Stimulated activated CD4-positive, alpha-beta T cell treated with anti-CD3 and anti-CD28 coated beads, Interleukin-1b, Interleukin-23, amount 100 ng/mL, for 48 hours (primary cell): ENCODE data around the gene MYOZ2.
A peak's percentile ranks its signal among the peaks of the same experiment; 100 is the strongest.

Experiments
- DNase-seq: peaks from one replicate; pipeline ENCODE4 v3.0.0-alpha.2; 2020

Gene MYOZ2

DNA sequence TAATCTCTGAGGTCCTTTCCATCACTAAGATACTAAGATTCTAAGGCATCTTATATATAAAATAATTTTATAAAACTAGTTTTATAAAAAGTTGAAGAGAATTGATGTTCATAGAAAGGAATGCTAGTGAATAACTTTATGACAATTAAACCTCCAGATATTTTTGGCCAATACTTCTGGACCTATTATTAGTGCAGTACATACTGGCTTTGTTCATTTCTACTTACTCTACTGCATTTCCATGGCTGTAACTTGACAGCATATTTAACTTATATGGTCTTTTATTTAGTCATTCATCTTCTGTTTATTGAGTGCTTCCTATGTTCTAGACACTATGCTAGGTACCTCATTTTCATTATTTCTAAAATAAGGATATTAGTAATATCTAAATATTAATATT lies 70.1 kb downstream of the MYOZ2 start:
- no peak for DNase-seq

DNA sequence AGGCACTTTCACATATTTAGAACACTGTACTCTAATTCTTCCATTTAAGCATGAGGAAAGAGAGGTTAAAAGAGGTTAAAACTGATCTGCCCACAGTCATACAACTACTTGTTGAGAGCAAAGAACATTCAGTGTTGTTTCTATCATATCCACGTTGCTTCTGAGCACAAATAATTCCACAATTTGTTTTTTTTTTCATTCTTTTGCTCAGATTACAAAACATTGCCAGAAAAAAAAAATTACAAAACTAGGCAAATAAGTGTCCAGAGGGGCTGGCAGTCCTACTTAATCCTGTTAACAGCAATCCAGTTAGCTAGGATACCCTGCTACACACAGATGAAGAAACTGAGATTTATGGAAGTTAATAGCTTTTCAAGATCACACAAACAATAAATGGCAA lies 70.5 kb downstream of the MYOZ2 start:
- no peak for DNase-seq

DNA sequence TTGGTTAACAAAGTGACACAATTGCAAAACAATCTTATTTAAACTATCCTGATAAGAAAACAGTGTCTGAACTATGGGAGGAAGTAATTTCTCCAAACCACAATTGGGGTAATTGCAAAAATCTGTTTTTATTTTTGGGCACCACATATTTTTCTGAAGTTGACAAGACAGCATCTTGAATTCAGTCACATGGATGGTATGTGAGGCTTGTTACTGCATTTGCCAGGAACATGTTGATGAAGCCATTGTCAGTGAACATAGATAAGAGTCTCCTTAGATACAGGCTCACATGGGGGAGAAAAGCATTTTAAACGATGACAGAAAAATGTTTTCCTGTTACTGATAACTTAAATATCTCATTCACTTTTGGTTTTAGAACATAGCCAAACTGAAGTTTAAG lies 71.4 kb downstream of the MYOZ2 start:
- no peak for DNase-seq

DNA sequence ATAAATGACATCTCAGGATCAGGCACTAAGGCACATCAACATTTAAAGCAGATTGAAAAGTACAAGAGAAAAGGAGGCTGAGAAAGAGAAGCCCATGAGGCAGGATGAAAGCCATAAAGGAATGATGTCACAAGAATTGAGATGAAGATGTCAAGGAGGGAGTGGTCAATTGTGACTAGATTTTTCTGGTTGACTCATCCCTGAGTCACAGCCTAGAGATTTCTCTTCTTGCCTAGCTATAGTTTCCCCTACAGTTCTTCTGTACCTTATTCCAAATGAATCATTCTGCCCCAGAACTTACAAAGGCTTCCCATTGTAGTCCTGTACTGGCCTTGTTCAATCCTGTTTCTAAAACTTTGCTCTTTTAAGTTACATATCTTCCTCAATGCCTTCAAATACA lies 73.4 kb downstream of the MYOZ2 start:
- peak; percentile 57 for DNase-seq

DNA sequence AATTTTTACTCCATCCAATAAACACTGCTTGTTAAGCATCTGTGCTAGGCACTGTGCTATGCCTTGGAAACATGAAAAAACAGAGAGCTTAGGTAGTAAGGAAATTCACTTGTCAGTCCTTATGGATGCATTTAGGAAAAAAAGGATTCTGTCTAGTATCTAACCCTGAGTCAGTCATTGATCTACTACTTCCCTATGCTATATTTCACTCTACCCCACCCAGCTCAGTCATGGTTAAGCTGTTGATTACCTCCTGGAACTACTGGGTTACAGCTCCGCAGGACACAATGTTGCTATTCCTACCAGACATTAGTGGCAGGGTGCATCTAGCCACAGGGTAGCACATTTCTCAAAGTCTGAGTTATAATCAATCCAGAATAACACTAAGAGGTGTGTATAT lies 74.0 kb downstream of the MYOZ2 start:
- no peak for DNase-seq

DNA sequence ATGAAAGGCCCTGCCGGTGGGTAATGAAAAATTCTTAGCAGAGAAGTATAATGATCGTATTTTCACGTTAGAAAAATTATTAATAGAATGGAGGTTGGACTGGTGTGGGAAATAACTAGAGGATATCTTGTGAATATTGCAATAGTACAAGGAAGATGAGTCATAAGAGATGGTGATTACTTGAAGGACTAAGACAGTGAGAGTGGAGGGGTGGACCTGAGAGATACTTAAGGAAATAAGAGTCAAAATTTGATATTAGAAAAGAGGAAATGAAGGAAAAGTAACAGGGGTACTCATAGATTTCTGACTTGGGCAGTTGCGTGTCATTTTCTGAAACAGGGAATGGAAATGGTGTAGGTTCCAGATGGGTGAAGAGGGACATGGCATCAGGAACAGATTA lies 75.1 kb downstream of the MYOZ2 start:
- no peak for DNase-seq

DNA sequence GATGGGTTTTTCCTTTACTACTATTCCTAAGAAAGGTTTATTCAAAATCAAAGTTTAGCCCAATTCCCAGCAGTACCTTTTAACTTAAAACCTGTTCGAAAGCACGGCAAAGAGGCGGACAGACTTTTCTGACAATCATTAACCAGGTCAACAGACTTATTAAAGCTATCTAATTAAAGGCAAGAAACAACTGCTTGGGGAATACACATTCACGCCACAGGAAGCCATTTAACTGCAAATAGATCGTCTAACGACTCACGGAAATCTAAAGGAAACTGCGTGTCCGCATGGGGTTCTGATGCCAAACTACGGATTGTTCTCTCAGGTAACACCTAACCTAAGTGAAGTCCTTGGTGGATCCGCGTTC lies 76.2 kb downstream of the MYOZ2 start:
- no peak for DNase-seq

DNA sequence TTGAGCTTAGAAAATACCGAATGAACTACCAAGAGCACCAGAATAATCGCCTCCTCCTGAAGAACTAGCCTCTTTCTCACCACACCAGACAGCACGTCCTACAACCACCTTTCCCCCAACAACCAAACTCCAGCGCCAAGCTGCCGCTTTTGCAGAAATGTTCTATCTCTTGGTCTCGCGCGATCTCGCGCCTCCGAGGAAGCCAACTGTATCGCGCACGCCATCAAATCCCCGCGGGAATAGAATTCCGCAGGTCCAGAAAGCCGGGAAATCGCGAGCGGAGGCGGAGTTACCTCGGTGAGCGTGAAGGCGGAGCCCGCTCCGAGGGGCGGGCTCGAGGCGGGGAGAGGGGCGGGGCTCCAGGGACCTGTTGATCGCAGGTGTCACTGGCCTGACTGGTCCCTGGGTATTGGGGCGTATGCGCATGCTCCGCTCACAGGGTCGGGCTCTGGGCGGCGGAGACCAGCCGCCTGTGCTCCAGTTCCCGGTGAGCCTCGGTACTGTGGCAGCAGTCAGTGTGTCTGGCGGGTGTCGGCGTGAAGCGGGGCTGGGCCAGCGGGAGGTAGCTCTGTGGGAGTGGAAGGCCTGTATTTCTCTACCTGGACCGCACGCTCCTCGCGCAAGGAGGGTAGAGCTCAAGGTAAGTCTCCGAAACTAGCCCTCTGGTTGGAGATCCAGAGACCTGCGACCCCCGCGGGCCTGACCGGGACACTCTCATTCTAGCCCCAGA lies 76.8 kb downstream of the MYOZ2 start, which contains the start of gene USP53:
USP53 (plus strand) TSS at position 480 of the 730 bp plus-strand sequence. CDS start 27,047 bp downstream, outside the sequence.
- DNase-seq: peak; percentile 99

DNA sequence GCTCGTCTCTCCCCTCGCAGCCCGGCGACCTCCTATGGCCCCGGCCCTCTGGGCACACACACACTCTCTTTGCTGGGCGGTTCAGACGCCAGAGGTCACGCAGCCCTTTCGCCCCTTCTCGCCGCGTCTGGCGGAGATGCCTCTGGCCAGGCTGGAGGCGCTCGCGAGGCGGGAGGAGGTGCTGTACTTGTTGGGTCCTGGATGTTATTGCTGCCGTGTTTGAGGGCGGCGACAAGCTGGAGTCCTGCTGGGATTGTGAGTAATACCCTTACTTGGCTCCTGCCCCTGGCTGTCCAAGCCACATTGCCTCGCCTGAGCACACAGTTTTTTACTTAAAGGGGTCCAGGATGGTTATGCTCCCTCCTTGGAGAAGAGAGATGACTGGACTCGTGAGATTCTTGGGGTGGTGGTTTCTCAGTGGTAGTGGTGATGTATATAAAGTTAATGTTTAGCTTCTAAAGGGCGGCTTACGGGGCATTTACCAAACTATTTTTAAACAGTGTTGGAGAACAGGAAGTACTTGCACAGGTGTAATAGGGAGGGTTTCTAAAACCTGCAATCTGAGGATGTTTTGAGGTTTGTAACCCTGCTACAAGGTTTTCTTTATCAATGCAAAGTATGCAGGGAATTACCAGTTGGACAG lies 77.5 kb downstream of the MYOZ2 start:
- peak; percentile 64 for DNase-seq

DNA sequence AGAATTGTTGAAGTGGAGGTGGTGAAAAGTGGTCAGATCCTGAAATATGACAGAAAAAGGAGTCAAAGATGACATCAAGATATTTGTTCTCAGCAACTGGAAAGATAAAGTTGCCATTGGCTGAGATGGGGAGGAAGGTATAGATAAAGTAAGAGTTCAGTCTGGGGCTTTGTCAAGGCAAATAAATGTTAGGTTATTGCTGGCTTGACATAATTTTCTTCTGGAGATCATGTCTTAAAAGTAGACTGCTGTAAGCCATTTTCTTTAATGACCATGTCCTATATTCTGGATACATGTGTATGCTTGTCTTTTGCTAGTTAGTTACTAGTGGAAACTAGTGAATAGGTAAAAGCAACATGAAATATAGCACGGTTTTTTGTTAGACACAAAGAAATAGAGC lies 82.5 kb downstream of the MYOZ2 start:
- no peak for DNase-seq

DNA sequence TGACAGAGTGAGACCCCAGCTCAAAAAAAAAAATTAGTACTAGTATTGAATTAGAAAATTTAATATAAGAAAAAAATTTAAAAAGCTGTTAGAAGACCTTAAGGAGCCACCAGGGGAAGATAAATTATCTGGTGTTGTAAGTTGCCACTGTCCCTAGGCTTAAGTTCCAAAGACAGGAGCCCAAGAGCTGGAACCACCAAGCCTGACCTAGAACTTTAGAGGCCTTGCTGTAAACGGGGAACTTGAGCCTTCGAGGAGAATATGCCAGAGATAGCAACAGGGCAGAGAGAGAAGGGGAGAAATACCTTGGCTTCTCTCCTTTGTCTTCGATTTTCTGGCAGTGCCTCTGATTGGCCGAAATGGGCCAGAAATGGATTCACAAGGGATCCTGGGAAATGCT lies 85.8 kb downstream of the MYOZ2 start:
- DNase-seq: no peak

DNA sequence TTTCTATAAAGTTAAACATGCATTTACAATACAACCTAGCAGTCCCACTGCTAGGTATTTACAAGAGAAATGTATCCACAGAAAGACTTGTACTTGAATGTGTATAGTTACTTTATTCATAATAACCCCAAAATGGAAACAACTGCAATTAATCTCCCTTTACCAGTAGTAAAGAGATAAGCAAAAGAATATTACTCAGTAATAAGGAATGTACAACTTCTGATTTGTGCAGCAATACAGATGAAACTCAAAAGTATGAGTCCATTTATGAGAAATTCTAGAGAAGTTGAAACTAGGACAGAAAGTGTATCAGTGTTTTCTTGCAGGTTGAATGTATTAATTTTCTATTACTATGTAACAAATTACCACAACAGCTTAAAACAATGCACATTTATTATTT lies 92.1 kb downstream of the MYOZ2 start:
- DNase-seq: no peak

DNA sequence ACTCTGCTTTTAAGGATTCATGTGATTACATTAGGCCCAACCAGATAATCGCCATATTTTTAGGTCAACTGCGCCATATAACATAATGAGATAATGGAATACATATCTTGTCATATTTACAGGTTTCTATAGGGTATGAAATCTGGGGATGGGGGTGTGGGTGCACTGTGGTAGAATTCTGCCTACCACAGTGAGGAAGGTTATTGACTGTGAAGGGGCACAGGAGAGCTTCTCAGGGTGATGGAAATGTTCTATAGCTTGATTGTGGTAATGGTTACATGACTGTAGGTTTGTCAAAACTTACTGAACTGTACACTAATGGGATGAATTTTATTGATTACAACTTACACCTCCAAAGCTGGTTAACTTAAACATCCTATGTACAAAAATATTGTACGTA lies 92.8 kb downstream of the MYOZ2 start:
- no peak for DNase-seq

DNA sequence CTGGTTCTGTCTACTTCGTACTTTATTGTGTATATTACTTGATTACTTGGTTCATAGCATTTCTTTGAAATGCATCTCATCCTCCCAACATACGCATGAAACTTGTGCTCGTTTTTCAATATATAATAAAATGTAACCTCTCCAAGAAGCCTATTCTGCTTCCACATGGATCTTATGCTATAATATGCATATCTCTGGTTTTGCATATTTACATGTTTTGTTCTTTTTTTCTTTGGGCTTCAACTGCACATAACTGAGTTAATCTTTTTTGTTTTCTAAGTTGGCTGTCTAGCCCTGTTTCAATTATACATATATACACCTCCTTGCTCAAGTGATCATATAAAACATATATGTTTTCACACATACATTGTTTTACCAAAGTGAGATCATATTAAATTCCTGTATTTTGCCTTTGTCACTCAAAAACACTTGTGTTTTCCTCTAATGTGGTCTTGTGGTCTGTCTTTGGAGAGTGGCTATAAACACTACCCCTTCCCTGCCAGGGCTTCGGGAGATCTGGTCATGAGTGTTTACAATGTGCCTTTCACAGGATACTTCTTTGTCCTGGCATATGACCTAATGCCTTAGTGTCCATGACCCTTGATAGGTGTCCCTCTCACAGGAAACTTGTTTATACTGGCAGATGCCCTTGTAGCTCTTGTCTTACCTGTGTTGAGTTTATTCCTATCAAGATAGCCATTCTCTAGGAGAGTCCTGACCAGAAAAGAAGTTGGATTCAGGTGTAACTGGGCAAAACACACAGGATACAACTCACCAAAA lies 94.5 kb downstream of the MYOZ2 start:
- no peak for DNase-seq

DNA sequence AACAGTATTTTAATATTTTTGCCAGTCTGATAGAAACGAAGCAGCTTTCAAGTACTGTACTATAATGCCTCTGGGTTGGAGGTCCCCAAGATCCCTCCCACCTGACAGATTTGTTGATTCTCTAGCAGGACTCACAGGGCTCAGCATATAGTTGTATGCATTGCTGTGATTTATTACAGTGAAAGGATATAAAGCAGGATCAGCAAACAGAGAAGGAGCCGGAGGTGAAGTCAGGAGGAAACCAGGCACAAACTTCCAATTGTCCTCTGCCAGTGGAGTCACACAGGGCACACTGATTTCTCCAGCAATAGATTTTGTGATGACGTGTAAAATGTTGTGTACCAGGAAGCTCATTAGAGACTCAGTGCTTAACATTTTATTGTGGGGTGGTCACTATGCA lies 95.9 kb downstream of the MYOZ2 start:
- no peak for DNase-seq

DNA sequence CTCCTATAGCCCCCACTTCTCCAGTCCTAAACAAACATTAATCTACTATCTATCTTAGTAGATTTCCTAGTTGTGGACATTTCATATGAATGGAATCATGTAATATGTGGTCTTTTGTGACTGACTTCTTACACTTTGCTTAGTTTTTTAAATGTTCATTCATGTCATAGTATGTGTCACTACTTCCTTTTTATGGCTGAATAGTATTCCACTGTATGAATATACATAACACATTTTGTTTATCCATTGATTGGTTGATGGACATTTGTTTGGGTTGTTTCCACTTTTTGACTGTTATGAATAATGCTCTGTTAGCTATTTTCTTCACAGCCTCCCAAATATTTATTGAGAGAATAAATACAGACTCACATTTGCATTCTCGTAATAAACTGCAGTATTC lies 96.7 kb downstream of the MYOZ2 start:
- no peak for DNase-seq

DNA sequence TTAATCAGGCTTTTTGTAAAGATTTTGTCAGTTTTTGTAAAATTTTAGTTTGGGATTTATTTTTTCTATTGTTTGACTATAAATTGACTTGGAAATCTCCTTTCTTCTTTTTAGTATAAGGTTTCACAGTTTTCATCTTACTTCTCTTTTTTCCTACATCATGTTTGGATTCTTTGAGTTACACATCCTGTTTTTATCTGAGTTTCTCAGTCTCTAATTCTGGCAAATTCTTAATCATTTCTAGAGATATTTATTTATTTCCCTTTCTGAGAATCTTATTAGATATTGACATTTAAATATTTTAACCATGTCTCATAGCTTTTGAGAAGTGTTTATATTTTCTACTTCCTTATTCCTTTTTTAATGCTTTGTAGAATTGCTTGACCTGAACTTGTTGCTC lies 97.6 kb downstream of the MYOZ2 start:
- no peak for DNase-seq

DNA sequence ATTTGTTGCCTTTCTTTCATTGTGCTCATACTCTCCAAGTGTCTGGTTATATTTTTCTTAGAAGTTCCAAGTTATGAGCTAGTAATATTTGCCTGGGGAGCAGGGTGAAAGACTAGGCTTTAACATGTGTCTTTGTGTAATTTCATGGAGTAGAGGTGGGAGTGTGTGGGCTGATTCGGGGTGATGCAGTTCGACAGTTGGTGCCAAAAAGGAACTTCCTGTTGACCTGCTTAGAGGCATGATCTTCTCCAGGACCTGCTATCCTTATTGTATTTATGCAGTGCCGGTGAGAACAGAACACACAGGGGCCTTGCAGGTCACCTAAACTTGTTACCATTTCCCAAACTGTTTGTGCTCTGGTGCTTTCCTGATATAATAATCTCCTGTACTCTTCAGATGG lies 98.1 kb downstream of the MYOZ2 start:
- DNase-seq: no peak

DNA sequence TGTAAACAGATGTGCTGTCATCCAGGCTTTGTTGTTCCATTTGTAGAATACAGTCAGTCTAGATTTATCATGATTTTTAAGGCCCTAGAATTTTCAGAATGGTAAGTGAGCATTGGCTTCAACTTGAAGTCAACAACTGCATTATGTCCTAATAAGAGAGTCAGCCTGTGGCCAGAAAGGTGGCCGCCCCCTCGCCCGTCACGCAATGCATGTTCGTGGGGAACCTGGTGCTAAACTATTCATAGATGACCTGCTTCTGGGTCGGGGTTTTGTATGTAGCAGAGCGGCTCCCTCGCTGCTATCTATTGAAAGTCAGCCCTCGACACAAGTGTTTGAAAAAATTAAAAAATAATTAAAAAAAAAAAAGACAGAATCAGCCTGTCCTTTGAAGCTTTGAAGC lies 101.6 kb downstream of the MYOZ2 start:
- DNase-seq: no peak
